Measurements from ENCODE around the gene DNAL1. TPM values are rescaled to one million over a fixed set of nuclear protein-coding genes. Genes with fewer than 3 reads are reported as not detected.
A peak's percentile ranks its signal among the peaks of the same experiment; 100 is the strongest.

The DNAL1 gene
- total and polyA plus RNA-seq, 10 of the 15 experiments (the other 5 are each of a cell fraction or from before 2014, with no cell fraction given), result 2.4 to 18.2 (median 7.4) TPM

GRCh38 chr14:73663548-73664212 is 18.9 kb downstream of the DNAL1 start (continued):
- no peak for TF ChIP-seq NKRF (conservative IDR thresholded peaks at IDR 0.05)
- peak; percentile 73 for TF ChIP-seq MTA2 (IDR thresholded peaks at IDR 0.05; ENCODE audit: low read depth)
- no peak for TF ChIP-seq RCOR1 (conservative IDR thresholded peaks at IDR 0.05; ENCODE audit: low read depth, low read length)
- no peak for TF ChIP-seq KAT2A (conservative IDR thresholded peaks at IDR 0.05; ENCODE audit: control insufficient read depth, low read depth, low read length)
- no peak for TF ChIP-seq CREB1 (IDR thresholded peaks at IDR 0.05; ENCODE audit: low read depth)
- no peak for TF ChIP-seq RFX5 (IDR thresholded peaks at IDR 0.05; ENCODE audit: low read depth, low read length)
- TF ChIP-seq LARP7 (IDR thresholded peaks at IDR 0.05), result no peak
- no peak for TF ChIP-seq RAD51 (IDR thresholded peaks at IDR 0.05)
- TF ChIP-seq NR2C2 (IDR thresholded peaks at IDR 0.05; ENCODE audit: borderline replicate concordance, control insufficient read depth, insufficient read length, low read depth), result no peak
- TF ChIP-seq NFXL1 (IDR thresholded peaks at IDR 0.05; ENCODE audit: borderline replicate concordance), result no peak
- TF ChIP-seq SUPT20H (IDR thresholded peaks at IDR 0.05; ENCODE audit: borderline replicate concordance, control insufficient read depth, low read depth, low read length), result no peak
- no peak for TF ChIP-seq NRF1 (conservative IDR thresholded peaks at IDR 0.05; ENCODE audit: low read depth, low read length)
- TF ChIP-seq IRF5 (IDR thresholded peaks at IDR 0.05; ENCODE audit: borderline replicate concordance), result no peak
- TF ChIP-seq DPF2 (IDR thresholded peaks at IDR 0.05), result peak; percentile 36; the same call in 1 of the 2 replicates
- TF ChIP-seq ASH2L (IDR thresholded peaks at IDR 0.05; ENCODE audit: borderline replicate concordance, low read depth), result no peak
- TF ChIP-seq FOXK2 (IDR thresholded peaks at IDR 0.05), result no peak
- TF ChIP-seq MEF2B (IDR thresholded peaks at IDR 0.05; ENCODE audit: partially characterized antibody, poor library complexity, severe bottlenecking), result peak; percentile 58
- TF ChIP-seq ATF7 (IDR thresholded peaks at IDR 0.05; ENCODE audit: low read depth), result peak; percentile 48; the same call in 1 of the 2 replicates
- no peak for TF ChIP-seq USF2 (IDR thresholded peaks at IDR 0.05; ENCODE audit: borderline replicate concordance, low read depth, low read length)
- peak; percentile 91 for TF ChIP-seq RELB (IDR thresholded peaks at IDR 0.05; ENCODE audit: low read depth)
- TF ChIP-seq RB1 (IDR thresholded peaks at IDR 0.05; ENCODE audit: borderline replicate concordance), result no peak
- TF ChIP-seq MEF2A (IDR thresholded peaks at IDR 0.05; ENCODE audit: insufficient read depth, low read depth, low read length), result 0 out of 2 replicates have a peak, but pooled peaks have one; percentile 6
- TF ChIP-seq NR2F1 (conservative IDR thresholded peaks at IDR 0.05), result peak; percentile 38; the same call in 1 of the 2 replicates
- TF ChIP-seq ESRRA (IDR thresholded peaks at IDR 0.05; ENCODE audit: low read length), result no peak
- TF ChIP-seq POLR2AphosphoS2 (IDR thresholded peaks at IDR 0.05; ENCODE audit: low read depth, low read length), result no peak

Data from GM12878 (cell line).